Spinal cord (tissue), 10 donors: ENCODE measurements around the gene ZNF805. TPM values are rescaled to one million over a fixed set of nuclear protein-coding genes. Genes with fewer than 3 reads are reported as not detected.
"Not testable (repeated sequence)": the region's sequence is repeated elsewhere in the genome, so short reads cannot be mapped to it uniquely, and the experiment has no call there.

Experiments
- DNase-seq, 6 donors: peaks; one replicate each; pipeline versions ENCODE4 v3.0.0 to v3.0.0-alpha.2; 2013 to 2015; ENCODE audit warnings: low spot score in 6 of 6, low read depth in 4 of 6
- H3K27ac ChIP-seq: one replicate; pipeline ENCODE4 v1.5.1; 2013; ENCODE audit warnings: low read depth, low read length, control low read depth
- H3K27me3 ChIP-seq: one replicate; pipeline ENCODE4 v1.6.1; 2013; ENCODE audit warnings: low read length; ENCODE audit not compliant: control insufficient read depth, insufficient read depth
- H3K36me3 ChIP-seq: one replicate; pipeline ENCODE4 v1.6.1; 2013; ENCODE audit warnings: low read length; ENCODE audit not compliant: control insufficient read depth, insufficient read depth
- H3K4me1 ChIP-seq: one replicate; pipeline ENCODE4 v1.6.1; 2013; ENCODE audit warnings: low read length; ENCODE audit not compliant: control insufficient read depth, insufficient read depth
- H3K4me3 ChIP-seq: one replicate; pipeline ENCODE4 v1.5.1; 2013; ENCODE audit warnings: low read depth, low read length, control low read depth
- H3K9me3 ChIP-seq: one replicate; pipeline ENCODE4 v1.6.1; 2013; ENCODE audit warnings: low read length; ENCODE audit not compliant: control insufficient read depth, insufficient read depth
- WGBS: methylation state at CpG from one replicate; pipeline ENCODE4 v1.1.5; 2013; ENCODE audit warnings: missing lambda C conversion rate; ENCODE audit not compliant: insufficient coverage; 5-methylcytosine and 5-hydroxymethylcytosine counted together
- long read RNA-seq, 4 donors: transcript quantifications; one replicate each; lab custom pipeline, GENCODE V29; 2026
- polyA plus RNA-seq, 2 donors: library from polyadenylated mRNA; unstranded; fragments of 120-200 nt; gene quantifications; one replicate each; pipeline ENCODE4 v1.2.1, GENCODE V29; 2013; ENCODE audit not compliant: insufficient read length in 2 of 2
- total RNA-seq, 2 donors: library from RNA; depleted of rRNA in 1 of 2; stranded (reverse); fragments of 120-200 nt in 1 of 2; fragments of >200 nt in 1 of 2; gene quantifications; one replicate each; pipeline versions ENCODE4 v1.2.3 to v1.2.4, GENCODE V29; 2013 to 2014
- donor health status: healthy.

ZNF805 gene
- total RNA-seq: 10 to 100 TPM; 29.3 to 32.8 TPM
- polyA plus RNA-seq: 1 to 10 TPM; 3.6 to 3.9 TPM
- long read RNA-seq, donor 1, partial matches to known transcripts: 0 of 2 reads
- long read RNA-seq, donor 1, other reads (novel, unspliced or antisense): 0 of 2 reads
- long read RNA-seq, donor 2: 0 reads
- long read RNA-seq, donor 3: 0 reads
- long read RNA-seq, donor 4, partial matches to known transcripts: 0 of 1 reads
- long read RNA-seq, donor 4, other reads (novel, unspliced or antisense): 0 of 1 reads

DNA sequence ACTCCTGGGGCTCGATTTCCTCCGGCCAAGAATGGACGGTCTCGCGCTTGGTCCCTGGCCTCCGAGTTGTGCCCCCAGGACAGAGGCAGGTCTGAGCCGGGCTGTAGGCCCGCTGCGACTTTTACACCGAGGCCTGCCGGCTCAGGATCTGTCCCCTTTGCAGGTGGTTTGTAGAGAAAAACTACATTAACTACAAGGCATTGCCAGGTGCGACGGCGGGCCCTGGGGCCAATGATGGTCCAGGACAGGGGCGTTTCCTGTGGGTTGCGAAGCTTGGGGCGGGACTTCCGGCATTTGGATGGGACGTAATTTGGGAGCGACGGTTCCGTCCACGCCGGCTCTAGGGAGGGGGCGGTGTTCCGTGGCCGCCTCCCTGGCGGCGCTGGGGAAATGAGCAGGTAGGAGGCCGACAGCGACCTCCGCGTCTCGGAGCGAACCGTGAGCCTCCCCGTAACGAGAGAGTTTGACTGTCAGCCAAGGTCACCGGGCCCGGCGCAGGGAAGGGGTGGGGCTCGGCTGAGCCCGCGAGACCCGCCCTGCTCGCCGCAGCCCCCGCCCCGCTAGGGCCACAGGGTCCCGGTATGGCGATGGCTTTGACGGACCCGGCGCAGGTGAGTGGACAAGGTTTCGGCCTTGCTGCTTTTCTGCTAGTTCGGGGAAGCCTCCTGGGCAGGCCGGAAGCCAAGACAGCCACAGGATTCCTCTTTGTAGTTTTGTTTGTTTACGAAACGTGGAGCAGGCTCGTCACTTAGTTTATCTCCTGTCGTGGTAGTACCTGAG, at the start of gene ZNF805:
Gene ZNF805 (plus strand): TSS at position 322 of the 780 bp plus-strand sequence. CDS start 260 bp downstream, at position 582.
- no peaks in the 10 kb centered on the region for H3K9me3 ChIP-seq
- WGBS: under 1% methylated on average over 58 of the region's 61 CpGs
- DNase-seq: peak; percentile 89 to 99 (median 96)

DNA sequence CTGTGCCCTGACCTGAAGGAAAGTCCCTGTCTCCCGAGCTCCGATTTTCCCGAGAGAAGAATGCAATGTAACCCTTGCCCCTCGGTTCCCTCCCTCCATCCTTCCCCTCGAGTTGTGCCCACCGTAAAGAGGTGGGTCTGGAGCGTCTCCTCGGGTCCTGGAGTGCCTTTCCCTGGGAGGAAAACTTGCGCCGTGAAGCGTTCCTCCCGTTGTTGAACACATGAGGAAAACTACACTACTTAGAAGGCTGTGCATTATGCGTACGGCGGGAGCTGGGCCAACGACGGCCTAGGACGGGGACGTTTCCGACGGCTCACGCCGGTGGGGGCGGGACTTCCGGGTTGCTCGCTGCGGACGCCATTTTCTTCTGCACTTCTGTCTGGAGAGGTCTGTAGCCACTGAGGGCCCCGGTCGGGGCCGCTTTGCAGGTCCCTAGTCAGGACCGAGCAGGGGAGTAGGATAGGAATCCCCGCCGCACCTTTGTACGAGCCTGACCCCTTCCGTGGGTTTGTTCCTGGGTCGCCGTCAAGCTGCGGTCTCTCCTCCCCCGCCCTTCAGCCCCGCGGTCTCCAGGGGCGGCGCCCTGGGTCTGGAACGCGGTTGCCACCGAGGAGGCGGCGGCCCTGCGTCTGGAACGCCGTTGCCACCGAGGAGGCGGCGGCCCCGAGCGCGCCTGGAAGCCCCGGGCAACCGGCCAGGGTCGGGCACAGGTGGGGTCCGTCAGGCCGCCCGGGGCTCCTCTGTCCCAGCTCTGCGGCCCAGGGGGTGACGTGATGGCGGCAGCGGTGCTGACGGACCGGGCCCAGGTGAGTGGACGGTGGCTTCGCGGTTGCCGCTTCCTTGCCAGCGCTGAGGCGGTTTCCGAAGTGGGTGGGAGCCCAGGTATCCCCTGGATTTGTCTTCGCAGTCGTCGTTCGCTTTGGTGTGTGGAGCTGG, 49.0 kb upstream of the ZNF805 start, which contains the start of gene ZNF264:
Gene ZNF264 (plus strand): TSS at position 360 of the 936 bp plus-strand sequence. CDS start 414 bp downstream, at position 774.
- H3K27me3 ChIP-seq: no peaks in the 10 kb centered on the region
- H3K27ac ChIP-seq: peak within 1 kb of the TSS; percentile 89
- peaks cover 2% of the 10 kb centered on the region for H3K9me3 ChIP-seq
- WGBS: under 1% methylated on average over 79 of the region's 81 CpGs
- DNase-seq: peak; percentile 67 to 97 (median 86)
- H3K36me3 ChIP-seq: peaks cover 24% of the 10 kb centered on the region
- peaks cover 16% of the 10 kb centered on the region for H3K4me1 ChIP-seq
- H3K4me3 ChIP-seq: peak within 1 kb of the TSS; percentile 73

More for the DNA sequence above, at the start of gene ZNF805:
- Histone ChIP-seq H3K27ac (peak within 1 kb of the TSS; percentile 86), H3K27me3 (no peaks in the 10 kb centered on the region), H3K36me3 (peaks cover 17% of the 10 kb centered on the region), H3K4me3 (peak within 1 kb of the TSS; percentile 85), H3K4me1 (peaks cover 17% of the 10 kb centered on the region)

DNA sequence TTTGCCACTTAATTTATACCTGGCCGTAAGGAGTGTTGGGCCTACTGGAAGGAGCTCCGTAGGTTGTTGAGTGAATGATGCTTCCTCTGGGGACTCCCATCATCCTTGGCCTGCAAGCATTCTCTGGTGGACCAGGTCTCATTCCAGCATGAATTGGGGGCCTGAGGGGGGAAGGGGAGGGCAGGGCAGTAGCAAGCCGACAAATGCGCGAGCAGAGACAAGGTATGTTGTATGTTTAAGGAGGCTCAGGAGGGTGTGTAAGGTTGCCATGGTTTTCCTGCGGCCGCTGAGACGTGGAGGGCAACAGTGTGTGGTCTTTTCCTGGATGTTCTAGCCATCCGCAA, 48.4 kb upstream of the ZNF805 start:
- peak overlapping the region; percentile 73 for H3K4me3 ChIP-seq
- no peaks in the 10 kb centered on the region for H3K27me3 ChIP-seq
- DNase-seq: peak in 1 of 6 donors; percentile 24
- WGBS: 0% methylated on average over 8 of the region's 9 CpGs
- peaks cover 30% of the 10 kb centered on the region for H3K36me3 ChIP-seq
- peaks cover 16% of the 10 kb centered on the region for H3K4me1 ChIP-seq
- no peak overlapping the region for H3K27ac ChIP-seq
- H3K9me3 ChIP-seq: peaks cover under 1% of the 10 kb centered on the region

DNA sequence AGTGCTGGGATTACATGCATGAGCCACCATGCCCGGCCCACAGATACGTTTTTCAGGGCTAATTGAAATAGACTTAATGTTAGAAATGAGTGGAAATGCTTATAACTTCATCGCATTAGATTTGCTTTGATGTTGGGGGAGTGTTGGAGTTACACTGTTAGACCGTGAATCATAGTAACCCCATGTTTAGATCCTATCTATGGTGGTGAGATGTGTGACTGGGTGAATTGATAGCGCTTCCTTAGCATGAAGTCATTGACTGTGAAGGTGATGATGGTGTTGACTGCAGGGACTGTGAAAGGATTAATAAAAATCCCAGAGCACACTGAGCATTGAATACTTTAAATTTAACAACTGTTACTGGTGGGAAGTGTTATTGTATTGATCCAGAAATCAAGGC, 47.4 kb upstream of the ZNF805 start:
- peaks cover 16% of the 10 kb centered on the region for H3K4me1 ChIP-seq
- H3K9me3 ChIP-seq: no peaks in the 10 kb centered on the region
- H3K36me3 ChIP-seq: peaks cover 34% of the 10 kb centered on the region
- no peak overlapping the region for H3K4me3 ChIP-seq
- no peak overlapping the region for H3K27ac ChIP-seq
- H3K27me3 ChIP-seq: no peaks in the 10 kb centered on the region
- WGBS: 71% methylated on average over 2 of the region's 5 CpGs
- DNase-seq: no peak

GRCh38 chr19:57197874-57198273, 42.6 kb upstream of the ZNF805 start:
- not testable (repeated sequence) for H3K4me3 ChIP-seq, H3K4me1 ChIP-seq, H3K27ac ChIP-seq, H3K9me3 ChIP-seq, H3K27me3 ChIP-seq
- H3K36me3 ChIP-seq: peaks cover 56% of the 10 kb centered on the region
- WGBS: 86% methylated on average over 5 of the region's 6 CpGs
- DNase-seq: peak in 1 of 6 donors; percentile 2

- peaks cover 47% of the 10 kb centered on the region for H3K36me3 ChIP-seq
- DNase-seq: no peak
Observed at GRCh38 chr19:57202160-57202559, 38.3 kb upstream of the ZNF805 start.

DNA sequence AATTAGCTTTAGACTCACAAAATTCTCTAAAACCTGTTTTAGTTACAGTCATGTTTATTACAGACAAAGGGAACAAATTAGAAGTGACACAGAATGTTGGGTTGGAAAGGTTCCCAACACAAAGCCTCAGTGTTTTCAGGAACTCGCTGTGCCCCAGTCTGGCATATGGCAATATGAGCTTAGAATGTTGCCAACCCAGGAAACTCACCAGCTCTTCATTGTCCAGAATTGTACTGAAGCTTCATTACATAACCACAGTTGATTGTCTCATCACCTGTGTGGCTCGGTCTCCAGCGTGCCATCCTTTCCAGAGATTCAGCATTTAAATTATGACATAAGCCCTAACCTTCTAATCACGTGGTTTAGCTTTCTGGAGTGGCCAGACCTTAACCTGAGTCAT, 30.1 kb upstream of the ZNF805 start:
- 93% methylated on average over 4 of the region's 4 CpGs for WGBS
- no peak overlapping the region for H3K27ac ChIP-seq
- H3K4me1 ChIP-seq: no peaks in the 10 kb centered on the region
- H3K4me3 ChIP-seq: no peak overlapping the region
- no peak for DNase-seq
- no peaks in the 10 kb centered on the region for H3K27me3 ChIP-seq
- no peaks in the 10 kb centered on the region for H3K9me3 ChIP-seq
- peaks cover 50% of the 10 kb centered on the region for H3K36me3 ChIP-seq

More at GRCh38 chr19:57202160-57202559, 38.3 kb upstream of the ZNF805 start:
- Histone ChIP-seq H3K27me3 (no peaks in the 10 kb centered on the region), H3K27ac (no peak overlapping the region), H3K4me1 (no peaks in the 10 kb centered on the region), H3K4me3 (no peak overlapping the region), H3K9me3 (no peaks in the 10 kb centered on the region)
- no CpG with 5 or more reads among the region's 5 CpGs for WGBS

GRCh38 chr19:57212109-57212508, 28.3 kb upstream of the ZNF805 start:
- 92% methylated on average over 2 of the region's 7 CpGs for WGBS
- H3K36me3 ChIP-seq: peaks cover 40% of the 10 kb centered on the region
- H3K9me3 ChIP-seq: no peaks in the 10 kb centered on the region
- H3K27ac ChIP-seq: no peak overlapping the region
- peaks cover 4% of the 10 kb centered on the region for H3K4me1 ChIP-seq
- H3K27me3 ChIP-seq: no peaks in the 10 kb centered on the region
- no peak overlapping the region for H3K4me3 ChIP-seq
- DNase-seq: no peak

GRCh38 chr19:57227502-57227901, 12.9 kb upstream of the ZNF805 start:
- Histone ChIP-seq H3K4me3 (no peak overlapping the region), H3K9me3 (no peaks in the 10 kb centered on the region), H3K27me3 (no peaks in the 10 kb centered on the region), H3K36me3 (peaks cover 6% of the 10 kb centered on the region), H3K4me1 (peaks cover 5% of the 10 kb centered on the region), H3K27ac (no peak overlapping the region)
- WGBS: 86% methylated on average over 5 of the region's 5 CpGs
- DNase-seq: no peak
